Mesenteric fat pad (tissue), 1 donor: ENCODE measurements around the gene ARHGAP25. TPM values are rescaled to one million over a fixed set of nuclear protein-coding genes. Genes with fewer than 3 reads are reported as not detected.

ENCODE experiments used
- DNase-seq: peaks from one replicate; pipeline ENCODE4 v3.0.0-alpha.2; 2020; ENCODE audit warnings: low spot score
- long read RNA-seq: library from polyadenylated mRNA; unstranded; transcript quantifications from one replicate; pipeline ENCODE4 v2.0.0, GENCODE V29; 2020
- total RNA-seq: library from RNA; stranded (reverse); fragmentation: NEBNext Ultra II Directional; extraction: Animal tissue kit (Norgen Biotek cat#: 25700); gene quantifications from one replicate; pipeline ENCODE4 v1.2.1, GENCODE V29; 2021
- donor health status: DM: yes; HTN: yes; CAD: no.

The ARHGAP25 gene
- 15.6 TPM for total RNA-seq
- long read RNA-seq, transcript ARHGAP25-201 (10 exons, 2,936 nt), result minor isoform, 5 of 50 reads
- long read RNA-seq, transcript ARHGAP25-203 (10 exons, 2,939 nt), result major isoform, 29 of 50 reads
- long read RNA-seq, partial matches to known transcripts, result 6 of 50 reads
- long read RNA-seq, other reads (novel, unspliced or antisense), result 8 of 50 reads

GRCh38 chr2:68734688-68735525, at the start of gene ARHGAP25:
ARHGAP25 (plus strand) TSS chr2:68734811; CDS start chr2:68735200, 389 bp downstream.
- DNase-seq, result no peak

DNA sequence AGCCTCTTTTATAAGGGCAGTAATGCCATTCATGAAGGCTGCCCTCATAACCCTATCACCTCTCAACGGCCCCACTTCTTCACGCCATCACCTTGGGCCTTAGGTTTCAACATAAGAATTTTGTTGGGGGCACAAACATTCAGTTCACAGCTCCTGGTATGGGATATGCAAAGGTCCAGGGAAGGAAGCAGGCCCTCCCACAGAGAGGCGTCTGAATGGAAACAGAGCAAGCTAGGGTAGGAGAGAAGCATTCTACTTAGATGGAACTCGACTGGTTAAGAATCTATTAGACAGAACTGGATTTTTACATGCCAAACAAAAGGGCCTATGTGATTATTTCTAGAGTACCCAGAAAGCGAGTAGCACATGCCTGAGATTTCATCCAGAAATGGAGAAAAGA, 48.4 kb upstream of the ARHGAP25 start:
- DNase-seq, result no peak

GRCh38 chr2:68687018-68687417, 47.6 kb upstream of the ARHGAP25 start:
- DNase-seq, result no peak

DNA sequence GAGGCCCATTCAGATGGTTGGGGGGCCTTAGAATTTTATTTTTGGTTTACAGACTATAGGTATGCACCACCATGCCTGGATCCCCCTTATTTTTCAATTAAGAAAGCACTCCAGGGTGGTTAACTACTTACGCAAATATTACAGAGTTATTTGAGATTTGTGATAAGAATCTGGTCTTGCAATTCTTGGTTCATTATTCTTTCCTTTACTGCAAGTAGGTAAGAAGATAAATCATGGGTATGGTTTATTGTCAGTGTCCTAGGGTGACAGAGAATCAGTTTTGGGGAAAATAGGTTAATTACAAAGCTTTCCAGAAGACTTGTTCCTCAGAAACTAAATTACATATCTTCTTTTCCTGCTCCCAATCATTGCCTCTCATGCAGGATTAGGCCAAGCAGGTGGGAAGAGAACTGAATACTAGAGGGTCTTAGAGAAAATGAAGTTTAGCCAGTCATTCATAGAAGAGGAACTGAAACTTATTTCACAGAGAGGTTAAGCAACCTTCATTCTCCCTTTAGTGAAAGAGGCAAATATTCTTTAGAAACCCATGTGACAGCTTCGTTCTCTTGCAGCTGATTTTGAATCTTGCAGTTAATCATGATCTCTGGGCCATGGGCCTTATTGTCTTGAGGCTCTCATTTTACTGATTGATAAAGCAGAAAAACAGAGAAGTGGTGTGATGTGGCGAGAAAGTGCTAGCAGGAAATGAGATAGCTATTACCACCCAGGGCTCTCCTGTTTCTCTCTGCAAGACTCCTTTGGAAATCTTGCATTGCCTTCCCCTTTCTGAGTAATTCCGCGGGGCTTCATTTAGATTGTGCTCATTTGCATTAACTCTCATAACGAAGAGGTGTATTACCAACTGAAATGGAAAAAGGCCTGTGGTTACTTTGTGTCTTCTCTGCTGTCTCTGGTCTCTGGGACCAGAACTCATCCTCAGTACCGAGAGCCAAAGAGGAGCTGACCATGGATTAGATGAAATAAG, 44.8 kb upstream of the ARHGAP25 start:
- DNase-seq, result no peak

DNA sequence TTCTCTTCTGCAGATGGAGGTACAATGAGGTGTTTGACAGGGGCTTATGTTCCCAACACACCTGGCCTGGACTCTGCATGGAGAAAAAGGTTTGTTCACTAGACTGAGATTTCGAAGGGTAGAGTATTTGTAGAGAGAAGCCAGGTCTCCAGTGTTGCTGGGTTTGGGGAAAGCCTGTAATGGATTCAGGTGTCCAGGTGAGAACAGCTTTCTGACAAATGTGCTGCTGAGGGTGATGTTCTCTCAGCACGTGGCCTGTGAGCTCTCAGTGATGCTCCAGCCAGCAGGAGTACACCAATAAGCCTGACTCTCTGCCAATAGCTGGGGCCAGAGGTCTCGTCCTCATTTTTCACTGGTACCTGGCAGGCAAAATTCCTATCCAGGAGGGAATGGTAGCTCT, 43.8 kb upstream of the ARHGAP25 start:
- DNase-seq, result no peak

GRCh38 chr2:68692511-68692910, 42.1 kb upstream of the ARHGAP25 start:
- no peak for DNase-seq

DNA sequence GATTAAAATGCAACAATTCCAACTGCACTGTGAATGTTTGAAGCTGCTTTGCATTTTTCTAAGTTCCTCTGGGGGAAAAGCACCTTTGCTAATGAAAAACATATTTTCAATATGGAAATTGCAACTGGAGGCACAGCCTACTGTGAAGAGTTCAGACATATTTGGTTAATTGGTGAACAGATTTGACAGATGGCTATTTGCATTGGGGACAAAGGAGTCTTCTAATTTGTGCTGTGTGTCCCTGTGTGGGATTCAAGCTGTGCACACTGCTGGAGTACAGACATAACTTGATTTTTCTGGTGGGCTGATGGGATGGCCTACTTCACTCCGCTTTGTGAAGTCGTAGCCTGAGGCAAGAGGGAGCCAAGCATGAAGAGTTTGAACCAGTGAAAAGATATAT, 40.7 kb upstream of the ARHGAP25 start:
- DNase-seq, result no peak

DNA sequence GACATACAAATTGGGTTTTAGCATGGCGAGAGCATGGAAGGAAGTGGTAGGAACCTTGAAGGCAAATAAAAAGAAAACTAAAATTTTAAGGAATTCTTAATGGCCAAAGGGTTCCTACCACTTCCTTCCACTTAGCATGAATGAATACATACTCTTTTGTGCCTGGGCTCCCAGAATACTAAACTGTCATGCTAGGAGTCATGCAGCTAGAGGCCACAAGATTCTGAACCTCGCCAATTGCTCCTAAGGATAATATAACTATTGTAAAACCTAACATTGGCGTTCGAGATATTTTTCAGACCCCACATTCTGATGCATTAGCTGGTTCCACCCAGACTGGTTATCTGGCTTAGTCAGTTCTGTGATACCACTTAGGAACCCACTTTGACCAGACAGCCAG, 38.6 kb upstream of the ARHGAP25 start:
- DNase-seq, result no peak

DNA sequence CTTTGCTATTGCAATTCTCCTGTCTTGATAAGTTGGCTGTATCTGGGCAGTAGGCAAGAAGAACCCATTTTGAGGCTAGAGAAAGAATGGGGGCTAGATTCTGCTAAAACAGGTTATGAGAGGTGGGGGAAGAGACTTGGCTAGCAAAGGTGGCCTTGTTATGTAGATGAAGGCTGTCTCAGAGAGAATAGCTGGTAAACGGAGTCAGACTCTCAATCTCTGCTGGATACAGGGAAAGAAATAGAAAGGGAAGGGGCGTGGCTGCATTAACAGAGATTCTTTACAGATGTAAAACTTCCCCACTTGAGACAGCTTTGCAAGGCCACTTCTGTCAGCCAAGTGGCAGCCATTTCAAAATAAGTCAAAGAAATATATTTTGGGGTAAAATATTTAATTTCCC, 38.1 kb upstream of the ARHGAP25 start:
- DNase-seq, result no peak

DNA sequence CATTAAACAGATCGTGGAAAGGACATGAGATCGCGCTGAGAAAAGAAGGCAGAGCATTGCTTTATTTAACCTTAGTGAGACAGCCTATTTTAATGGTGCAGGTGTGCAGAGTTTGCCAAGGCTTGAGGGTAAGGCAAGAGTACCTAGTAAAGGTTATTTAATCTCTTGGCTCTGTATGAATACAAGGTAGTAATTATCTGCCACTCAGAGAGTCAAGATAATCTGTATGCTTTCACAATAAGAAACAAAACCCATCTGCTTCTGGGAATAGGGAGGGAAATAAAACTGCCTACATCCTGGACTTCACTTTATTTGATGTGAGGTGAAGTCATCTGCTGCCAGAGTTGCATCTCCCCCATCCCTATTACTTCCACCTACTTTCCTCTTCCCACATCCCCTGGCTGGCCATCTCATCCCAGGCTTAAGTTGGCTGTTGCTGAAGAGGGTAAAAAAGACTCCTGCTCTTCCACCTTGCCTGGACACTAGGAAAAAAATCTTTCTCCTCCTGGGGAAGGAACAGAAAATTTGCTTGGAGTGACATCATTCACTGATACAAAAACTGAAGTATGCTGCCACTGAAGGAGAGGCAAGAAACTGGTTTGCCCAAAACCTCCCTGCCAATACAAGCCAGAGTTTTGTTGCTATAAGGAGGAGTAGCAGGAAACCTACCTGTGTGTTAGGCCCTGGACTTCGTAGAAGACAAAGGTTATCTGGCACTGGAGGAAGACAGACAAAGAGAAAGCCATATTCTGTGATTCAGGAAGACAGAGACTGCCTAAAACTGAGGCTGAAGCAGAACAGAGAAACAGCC, 35.8 kb upstream of the ARHGAP25 start:
- DNase-seq, result no peak

GRCh38 chr2:68700560-68700959, 34.1 kb upstream of the ARHGAP25 start:
- no peak for DNase-seq

DNA sequence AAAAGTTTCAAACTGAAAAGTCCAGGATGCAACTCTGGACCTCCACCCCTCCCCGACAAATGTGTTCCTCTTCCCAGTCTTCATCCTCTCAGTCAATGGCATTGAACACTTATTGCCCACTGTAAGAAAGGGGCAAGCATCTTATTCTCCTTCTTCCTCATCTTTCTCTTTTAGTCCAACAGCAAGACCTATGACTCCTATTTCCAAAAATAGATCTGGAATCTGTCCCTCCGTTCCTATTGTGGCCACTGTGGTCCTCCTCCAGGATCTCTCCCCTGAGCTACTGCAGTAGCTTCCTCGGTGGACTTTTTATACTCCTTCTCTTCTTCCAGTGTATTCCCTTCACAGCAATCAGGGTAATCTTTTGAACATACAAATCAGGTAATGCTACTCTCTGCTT, 28.0 kb upstream of the ARHGAP25 start:
- no peak for DNase-seq

GRCh38 chr2:68708629-68709028, 26.0 kb upstream of the ARHGAP25 start:
- DNase-seq, result no peak

DNA sequence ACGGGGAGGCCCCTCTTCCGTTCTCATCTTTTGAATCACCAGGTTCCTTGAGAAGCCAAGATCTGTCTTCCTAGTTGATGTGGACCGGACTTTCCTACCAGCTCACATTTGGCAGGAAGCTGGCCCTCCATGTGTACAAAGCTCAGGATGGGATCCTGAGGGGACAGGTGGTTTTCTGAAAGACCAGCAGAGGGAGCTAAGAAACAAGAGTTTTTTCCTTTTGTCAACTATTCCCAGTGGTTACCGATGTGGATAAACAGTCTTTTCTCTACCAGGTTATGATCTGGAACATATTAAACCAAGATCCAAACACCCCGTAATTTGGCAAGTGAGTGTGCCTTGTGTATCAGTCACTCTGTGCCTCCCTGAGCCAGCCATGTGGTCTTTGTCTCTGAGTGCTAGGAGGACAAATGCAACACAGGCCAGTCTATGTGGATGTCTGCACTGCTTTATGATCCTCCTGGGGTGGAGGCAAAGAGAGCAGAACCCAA, 25.1 kb upstream of the ARHGAP25 start:
- DNase-seq, result no peak

- DNase-seq, result no peak
Measured at GRCh38 chr2:68710336-68710735, 24.3 kb upstream of the ARHGAP25 start.

DNA sequence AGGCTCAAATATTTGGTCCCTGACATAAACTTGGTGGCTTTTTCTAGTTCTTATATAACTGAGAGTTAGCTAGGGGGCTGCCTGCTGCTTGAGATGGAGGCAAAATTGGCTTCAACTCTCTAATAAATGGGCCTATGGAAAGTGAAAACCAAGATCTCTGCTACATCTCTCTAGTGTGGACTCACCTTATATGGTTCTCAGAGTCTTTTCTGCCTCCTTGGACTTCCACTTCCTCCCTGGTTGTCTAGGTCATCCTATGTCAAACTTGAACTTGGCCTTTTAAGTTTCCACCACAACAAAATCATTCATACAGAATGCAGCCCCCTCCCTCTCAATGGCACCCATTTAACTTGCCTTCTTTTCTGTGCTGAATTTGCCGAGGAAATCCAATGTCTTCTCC, 23.9 kb upstream of the ARHGAP25 start:
- no peak for DNase-seq

DNA sequence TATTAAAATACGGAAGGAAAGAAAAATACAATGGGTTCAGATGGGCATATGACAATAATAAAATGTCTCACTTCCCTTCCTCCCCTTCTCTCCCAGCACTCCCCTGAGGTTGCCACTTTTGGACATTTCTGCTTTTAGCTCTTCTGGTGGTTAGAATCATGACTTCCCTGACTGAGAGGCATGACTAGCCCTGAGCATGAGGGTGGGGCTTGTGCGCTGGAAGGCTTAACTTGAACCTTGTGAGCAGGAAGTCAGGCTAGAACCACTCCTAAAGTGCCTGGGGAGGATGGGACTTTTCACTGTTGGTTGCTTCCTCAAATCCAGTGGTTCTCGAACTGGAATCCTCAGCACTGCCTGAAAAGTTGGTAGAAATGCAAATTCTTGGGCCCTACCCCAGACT, 19.7 kb upstream of the ARHGAP25 start:
- no peak for DNase-seq

- no peak for DNase-seq
Measured at GRCh38 chr2:68715353-68716041, 19.1 kb upstream of the ARHGAP25 start.

- no peak for DNase-seq
Measured at GRCh38 chr2:68716604-68717304, 17.9 kb upstream of the ARHGAP25 start.

- DNase-seq, result no peak
Measured at GRCh38 chr2:68717305-68717661, 17.3 kb upstream of the ARHGAP25 start.
